ENCODE measurements around the gene DEDD. TPM values are rescaled to one million over a fixed set of nuclear protein-coding genes. Genes with fewer than 3 reads are reported as not detected.
"Not testable (repeated sequence)": the region's sequence is repeated elsewhere in the genome, so short reads cannot be mapped to it uniquely, and the experiment has no call there.

DEDD gene
- total and polyA plus RNA-seq, 2 of the 4 experiments (the other 2 are of a cell fraction) = 40.2 to 47.9 TPM

GRCh38 chr1:161115961-161116360 lies 16.5 kb downstream of the DEDD start:
- H3K18ac ChIP-seq (ENCODE audit: low read depth, low read length); CTCF ChIA-PET; H4K91ac ChIP-seq (ENCODE audit: insufficient read depth, low read depth, low read length); H2BK5ac ChIP-seq (ENCODE audit: low read depth, low read length, poor library complexity, severe bottlenecking); H3K9ac ChIP-seq (ENCODE audit: low read depth, low read length); H4K8ac ChIP-seq (ENCODE audit: low read depth in 2 of 2, low read length in 2 of 2); H2AK9ac ChIP-seq (replicated peaks; ENCODE audit: low read depth, low read length, poor library complexity); H3K56ac ChIP-seq (ENCODE audit: extremely low read depth, insufficient read depth, low read length); H3K27me3 ChIP-seq (ENCODE audit: control insufficient read depth, insufficient read depth, low read length); H3K4ac ChIP-seq (ENCODE audit: low read depth, low read length); H3K14ac ChIP-seq (replicated peaks; ENCODE audit: low read depth, low read length); H2BK20ac ChIP-seq (ENCODE audit: low read depth, low read length); DNase-seq; H3K9me3 ChIP-seq (ENCODE audit: control insufficient read depth, insufficient read depth, low read length); intact Hi-C loops (cut with micrococcal nuclease); POLR2A ChIA-PET (ENCODE audit: unreplicated experiment); H2BK15ac ChIP-seq (ENCODE audit: low read depth, low read length); H2AK5ac ChIP-seq (ENCODE audit: low read depth, low read length); H3K23ac ChIP-seq (ENCODE audit: low read depth, low read length); H3K4me3 ChIP-seq (ENCODE audit: insufficient read depth, low read depth, low read length); H3K4me2 ChIP-seq (ENCODE audit: low read depth, low read length); in situ Hi-C loops (cut with MboI; ENCODE audit: low sequenced_read_pairs); H3K27ac ChIP-seq (ENCODE audit: insufficient read depth, low read length); ATAC-seq (ENCODE audit: low read depth); H2BK120ac ChIP-seq (ENCODE audit: low read depth, low read length); H2AFZ ChIP-seq (replicated peaks; ENCODE audit: low read length, poor library complexity); dilution Hi-C loops (cut with HindIII; ENCODE audit: low sequenced_read_pairs, unreplicated experiment); H4K5ac ChIP-seq (ENCODE audit: low read depth, low read length): not testable (repeated sequence)
- TSS peak; percentile 31 for BruUV-seq (replicated peaks)
- H3K4me1 ChIP-seq (ENCODE audit: control insufficient read depth, insufficient read depth, low read length) = peaks cover 16% of the 10 kb centered on the region
- peaks cover 46% of the 10 kb centered on the region for H4K20me1 ChIP-seq (ENCODE audit: insufficient read depth, low read length)
- H3K9me1 ChIP-seq (ENCODE audit: insufficient read depth, low read length) = peaks cover 30% of the 10 kb centered on the region
- peaks cover 28 to 89% of the 10 kb centered on the region in 2 experiments for H3K79me1 ChIP-seq (ENCODE audit: low read depth in 1 of 2, low read length in 2 of 2)
- 88% methylated on average over 3 of the region's 6 CpGs; no CpG with 5 or more reads in 1 of the 2 experiments for WGBS, 2 experiments (ENCODE audit: extremely low coverage in 2 of 2, insufficient read length in 1 of 2)
- H3K36me3 ChIP-seq (ENCODE audit: control insufficient read depth, insufficient read depth, low read length) = peaks cover 14% of the 10 kb centered on the region
